ENCODE measurements around the gene YY1AP1. TPM values are rescaled to one million over a fixed set of nuclear protein-coding genes. Genes with fewer than 3 reads are reported as not detected.

The YY1AP1 gene
- total RNA-seq, 6 experiments from 2014 or later: 24.3 to 37.2 (median 28.9) TPM

- WGBS (ENCODE audit: insufficient coverage, low coverage, low lambda C conversion rate, missing lambda C conversion rate): 60% methylated on average over 3 of the region's 3 CpGs
- no peak for ATAC-seq
- intact Hi-C loops (cut with DNase I): no loop called here
- Histone ChIP-seq H3K27ac (no peak overlapping the region), H3K9me3 (no peaks in the 10 kb centered on the region), H3K4me3 (no peak overlapping the region), H3K4me1 (no peaks in the 10 kb centered on the region), H3K36me3 (no peaks in the 10 kb centered on the region), H3K27me3 (no peaks in the 10 kb centered on the region)
- DNase-seq: no peak
- TF ChIP-seq POLR2A (IDR thresholded peaks at IDR 0.05) (no peak), CTCF (IDR thresholded peaks at IDR 0.05) (no peak)
These were observed 36.5 kb downstream of the YY1AP1 start for GRCh38 chr1:155651861-155652661.

DNA sequence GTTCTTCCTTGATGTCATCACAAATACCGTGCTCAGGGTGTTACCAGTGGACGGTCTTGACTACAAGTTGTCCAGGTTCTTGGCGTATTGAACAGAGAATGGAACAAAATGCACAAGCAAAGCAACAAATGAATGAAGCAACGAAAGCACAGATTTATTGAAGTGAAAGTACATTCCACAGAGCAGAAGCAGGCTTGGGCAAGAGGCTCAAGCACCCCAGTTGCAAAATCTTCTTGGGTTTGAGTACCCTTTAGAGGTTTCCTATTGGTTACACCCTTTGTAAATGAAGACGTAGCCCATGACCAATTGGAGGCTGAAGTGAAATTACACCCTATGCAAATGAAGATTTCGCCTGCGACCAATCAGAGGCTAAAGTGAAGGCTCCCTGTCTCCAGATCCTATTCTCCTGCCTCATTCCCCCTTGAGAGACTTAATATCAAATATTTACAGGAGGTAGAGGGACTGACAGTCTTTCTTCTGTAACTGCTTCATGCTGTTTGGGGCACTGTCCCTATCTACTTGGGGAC, 38.3 kb downstream of the YY1AP1 start:
- Histone ChIP-seq H3K9me3 (no peaks in the 10 kb centered on the region), H3K4me1 (no peaks in the 10 kb centered on the region), H3K4me3 (no peak overlapping the region), H3K27me3 (no peaks in the 10 kb centered on the region), H3K27ac (no peak overlapping the region), H3K36me3 (no peaks in the 10 kb centered on the region)
- ATAC-seq (no peak), DNase-seq (no peak)
- 84% methylated on average over 4 of the region's 7 CpGs for WGBS (ENCODE audit: insufficient coverage, low coverage, low lambda C conversion rate, missing lambda C conversion rate)
- TF ChIP-seq POLR2A (IDR thresholded peaks at IDR 0.05) (no peak), CTCF (IDR thresholded peaks at IDR 0.05) (no peak)
- intact Hi-C loops (cut with DNase I): no loop called here

DNA sequence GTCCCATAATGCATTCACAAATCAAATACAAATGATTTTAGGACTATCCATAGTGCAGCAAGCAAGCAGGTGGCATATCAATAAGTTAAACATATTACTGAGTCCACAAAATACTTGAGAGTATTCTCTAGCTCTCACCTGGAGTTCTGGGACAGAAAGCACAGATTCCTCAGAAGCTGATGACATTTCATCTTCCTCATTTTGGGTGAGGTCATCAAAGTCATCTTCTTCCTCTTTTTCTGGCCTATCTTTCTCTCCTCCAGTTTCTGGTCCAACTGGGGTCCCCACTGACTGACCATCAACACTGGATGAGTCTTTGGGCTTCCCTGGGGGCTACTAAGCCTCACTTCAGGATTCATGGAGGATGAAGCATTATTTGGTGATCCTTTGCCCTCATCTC, 38.9 kb downstream of the YY1AP1 start:
- TF ChIP-seq CTCF (IDR thresholded peaks at IDR 0.05) (no peak), POLR2A (IDR thresholded peaks at IDR 0.05) (no peak)
- intact Hi-C loops (cut with DNase I): no loop called here
- H3K27ac ChIP-seq: no peak overlapping the region
- H3K36me3 ChIP-seq: no peaks in the 10 kb centered on the region
- H3K4me1 ChIP-seq: no peaks in the 10 kb centered on the region
- ATAC-seq (no peak), DNase-seq (no peak)
- no peak overlapping the region for H3K4me3 ChIP-seq
- no peaks in the 10 kb centered on the region for H3K27me3 ChIP-seq
- H3K9me3 ChIP-seq: no peaks in the 10 kb centered on the region

- H3K36me3 ChIP-seq: no peaks in the 10 kb centered on the region
- peak; percentile 93 to 99 (median 96) for ATAC-seq
- no peaks in the 10 kb centered on the region for H3K27me3 ChIP-seq
- H3K9me3 ChIP-seq: peaks cover 0 to 1% (median 0%) of the 10 kb centered on the region in 4 donors
- DNase-seq: no peak
- WGBS (ENCODE audit: insufficient coverage, low coverage, low lambda C conversion rate, missing lambda C conversion rate): 41% methylated on average over 11 of the region's 11 CpGs
- no peaks in the 10 kb centered on the region for H3K4me1 ChIP-seq
- no peak overlapping the region for H3K27ac ChIP-seq
- TF ChIP-seq POLR2A (IDR thresholded peaks at IDR 0.05) (no peak), CTCF (IDR thresholded peaks at IDR 0.05) (peak in 3 of 4 donors; percentile 32 to 47 (median 42))
- no peak overlapping the region for H3K4me3 ChIP-seq
- intact Hi-C loops (cut with DNase I): no loop called here
These were observed 40.1 kb downstream of the YY1AP1 start for GRCh38 chr1:155648207-155649147.

Data from right lobe of liver (tissue), 6 donors.